ENCODE data around the gene C22orf42. TPM values are rescaled to one million over a fixed set of nuclear protein-coding genes. Genes with fewer than 3 reads are reported as not detected.

The C22orf42 gene
- total and polyA plus RNA-seq, 2 experiments from 2014 or later = not detected

- H3K4me2 ChIP-seq = no peak overlapping the region
- WGBS (ENCODE audit: low lambda C conversion rate, missing lambda C conversion rate) = 49% methylated on average over 2 of the region's 2 CpGs
These were observed 55.3 kb downstream of the C22orf42 start for GRCh38 chr22:32103658-32104315.

DNA sequence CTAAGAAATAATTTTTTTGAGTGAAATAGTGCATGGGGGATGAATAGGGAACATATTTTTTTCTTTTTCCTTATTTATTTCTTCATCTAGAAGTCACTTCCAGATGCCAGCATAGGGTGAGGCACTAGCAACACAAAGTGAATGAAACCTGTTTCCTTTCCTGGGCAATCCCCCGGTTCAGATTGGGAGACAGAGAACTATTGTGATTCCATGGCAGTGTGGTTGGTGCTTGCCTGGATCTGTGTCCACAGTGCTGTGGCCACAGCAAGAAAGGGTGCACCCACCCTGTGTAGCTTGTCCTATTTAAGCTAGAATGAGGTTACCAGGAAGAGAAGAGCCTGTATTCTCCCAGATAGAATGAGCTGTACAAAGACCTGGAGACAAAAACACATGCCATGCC is 58.4 kb downstream of the C22orf42 start:
- Histone ChIP-seq H3K36me3 (replicated peaks; ENCODE audit: insufficient read depth, low read depth) (no peaks in the 10 kb centered on the region), H3K27ac (no peak overlapping the region), H3K9me3 (ENCODE audit: low read depth) (no peaks in the 10 kb centered on the region), H2AFZ (no peak overlapping the region), H3K27me3 (peaks cover 18% of the 10 kb centered on the region), H3K4me1 (ENCODE audit: insufficient read depth) (no peaks in the 10 kb centered on the region), H3K79me2 (no peaks in the 10 kb centered on the region), H3K9me2 (replicated peaks; ENCODE audit: insufficient read depth) (no peaks in the 10 kb centered on the region), H3K4me2 (no peak overlapping the region), H3K4me3 (no peak overlapping the region), H4K20me1 (ENCODE audit: insufficient read depth, poor library complexity, severe bottlenecking) (no peaks in the 10 kb centered on the region)
- no peak for TF ChIP-seq EZH2phosphoT487 (IDR thresholded peaks at IDR 0.05; ENCODE audit: low read depth, severe bottlenecking, unreplicated experiment)
- no peak for TF ChIP-seq CTCF (IDR thresholded peaks at IDR 0.05; ENCODE audit: poor library complexity)
- no peak for TF ChIP-seq EZH2 (IDR thresholded peaks at IDR 0.05; ENCODE audit: borderline replicate concordance)
- 65% methylated on average over 1 of the region's 1 CpG for WGBS (ENCODE audit: low lambda C conversion rate, missing lambda C conversion rate)
- no peak for DNase-seq (ENCODE audit: low spot score)

More at GRCh38 chr22:32103658-32104315, 55.3 kb downstream of the C22orf42 start:
- Histone ChIP-seq H3K27ac (no peak overlapping the region), H3K79me2 (no peaks in the 10 kb centered on the region), H3K4me1 (ENCODE audit: insufficient read depth) (no peaks in the 10 kb centered on the region), H3K36me3 (replicated peaks; ENCODE audit: insufficient read depth, low read depth) (no peaks in the 10 kb centered on the region), H3K9me3 (ENCODE audit: low read depth) (no peaks in the 10 kb centered on the region), H3K4me3 (no peak overlapping the region), H4K20me1 (ENCODE audit: insufficient read depth, poor library complexity, severe bottlenecking) (no peaks in the 10 kb centered on the region), H2AFZ (no peak overlapping the region), H3K9me2 (replicated peaks; ENCODE audit: insufficient read depth) (no peaks in the 10 kb centered on the region), H3K27me3 (peaks cover 18% of the 10 kb centered on the region)
- no peak for TF ChIP-seq EZH2phosphoT487 (IDR thresholded peaks at IDR 0.05; ENCODE audit: low read depth, severe bottlenecking, unreplicated experiment)
- TF ChIP-seq CTCF (IDR thresholded peaks at IDR 0.05; ENCODE audit: poor library complexity) = peak; percentile 55
- DNase-seq (ENCODE audit: low spot score) = no peak

Small RNA genes within 50 kb of the gene (small RNA-seq; reads per million reads assigned to genes)
- not detected for gene AP1B1P2
- not detected for gene RF02171

Other genes starting within 250 kb of the C22orf42 start
- 80.7 and 87.0 TPM in 2 replicates for gene YWHAH, start 214.8 kb downstream of the C22orf42 start, total RNA-seq
- 122 and 135 TPM in 2 replicates for gene YWHAH, start 214.8 kb downstream of the C22orf42 start, polyA plus RNA-seq
- 7.3 and 7.4 TPM in 2 replicates for gene SLC5A1, start 116.0 kb downstream of the C22orf42 start, total RNA-seq
- 3.0 and 4.4 TPM in 2 replicates for gene SLC5A1, start 116.0 kb downstream of the C22orf42 start, polyA plus RNA-seq
- 0.48 and 0.97 TPM in 2 replicates for gene RFPL2, start 45.8 kb upstream of the C22orf42 start, total RNA-seq
- gene RFPL2, start 45.8 kb upstream of the C22orf42 start, polyA plus RNA-seq = 0.62 TPM in 1 of 2 replicates, not detected in the other
- 0.47 TPM in 1 of 2 replicates, not detected in the other for gene SLC5A4, start 96.0 kb upstream of the C22orf42 start, total RNA-seq
- 0.07 TPM in 1 of 2 replicates, not detected in the other for gene SLC5A4, start 96.0 kb upstream of the C22orf42 start, polyA plus RNA-seq
- gene RFPL3, start 198.6 kb upstream of the C22orf42 start, total RNA-seq = not detected in 2 replicates
- not detected in 2 replicates for gene RFPL3, start 198.6 kb upstream of the C22orf42 start, polyA plus RNA-seq